ENCODE measurements around the gene SERINC3. TPM values are rescaled to one million over a fixed set of nuclear protein-coding genes. Genes with fewer than 3 reads are reported as not detected.
A peak's percentile ranks its signal among the peaks of the same experiment; 100 is the strongest.
"Not testable (repeated sequence)": the region's sequence is repeated elsewhere in the genome, so short reads cannot be mapped to it uniquely, and the experiment has no call there.

SERINC3 gene
- total RNA-seq, 3 donors from 2014 or later: 34.6 to 44.1 (median 37.9) TPM

GRCh38 chr20:44475372-44475693, 46.5 kb downstream of the SERINC3 start:
- H3K36me3 Mint-ChIP-seq (ENCODE audit: insufficient read depth): no peaks in the 10 kb centered on the region
- H3K4me3 Mint-ChIP-seq: peak overlapping the region; percentile 95
- H3K4me1 Mint-ChIP-seq (ENCODE audit: low read depth): peaks cover 25% of the 10 kb centered on the region
- no peaks in the 10 kb centered on the region for H3K9me3 Mint-ChIP-seq
- DNase-seq (no peak), ATAC-seq (no peak)
- no peaks in the 10 kb centered on the region for H3K27me3 Mint-ChIP-seq (ENCODE audit: low read depth)

DNA sequence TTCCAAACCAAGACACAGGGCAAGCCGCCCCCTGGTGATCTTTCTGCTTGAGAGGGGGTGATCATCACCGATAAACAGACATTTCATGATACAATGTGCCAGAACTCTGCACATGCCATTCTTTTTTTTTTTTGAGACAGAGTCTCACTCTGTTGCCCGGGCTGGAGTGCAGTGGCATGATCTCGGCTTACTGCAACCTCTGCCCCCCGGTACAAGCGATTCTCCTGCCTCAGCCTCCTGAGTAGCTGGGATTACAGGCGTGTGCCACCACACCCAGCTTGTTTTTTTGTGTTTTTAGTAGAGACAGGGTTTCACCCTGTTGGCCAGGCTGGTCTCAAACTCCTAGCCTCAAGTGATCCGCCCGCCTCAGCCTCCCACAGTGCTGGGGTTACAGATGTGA, 49.6 kb downstream of the SERINC3 start:
- not testable (repeated sequence) for ATAC-seq

DNA sequence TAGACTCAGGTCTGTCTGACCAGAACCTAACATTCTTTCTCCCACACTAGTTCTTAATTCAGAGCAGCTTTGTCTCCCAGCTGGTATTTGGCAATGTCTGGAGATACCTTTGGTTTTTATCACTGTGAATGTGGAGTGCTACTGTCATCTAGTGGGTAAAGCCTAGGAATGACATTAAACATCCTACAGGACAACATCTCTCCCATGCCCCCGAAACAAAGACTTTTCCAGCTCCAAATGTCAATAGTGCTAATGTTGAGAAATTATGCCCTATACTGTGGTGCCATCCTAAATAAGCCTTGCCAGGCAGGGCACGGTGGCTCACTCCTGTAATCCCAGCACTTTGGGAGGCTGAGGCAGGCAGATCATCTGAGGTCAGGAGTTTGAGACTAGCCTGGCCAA, 50.4 kb downstream of the SERINC3 start:
- Mint-ChIP-seq H3K9me3 (no peaks in the 10 kb centered on the region), H3K4me1 (ENCODE audit: low read depth) (peaks cover 14% of the 10 kb centered on the region), H3K4me3 (no peak overlapping the region)

More for the DNA sequence above, 49.6 kb downstream of the SERINC3 start:
- H3K4me3 Mint-ChIP-seq; DNase-seq; H3K36me3 Mint-ChIP-seq (ENCODE audit: insufficient read depth); H3K27me3 Mint-ChIP-seq (ENCODE audit: low read depth); H3K9me3 Mint-ChIP-seq: not testable (repeated sequence)
- H3K4me1 Mint-ChIP-seq (ENCODE audit: low read depth): peaks cover 22% of the 10 kb centered on the region

DNA sequence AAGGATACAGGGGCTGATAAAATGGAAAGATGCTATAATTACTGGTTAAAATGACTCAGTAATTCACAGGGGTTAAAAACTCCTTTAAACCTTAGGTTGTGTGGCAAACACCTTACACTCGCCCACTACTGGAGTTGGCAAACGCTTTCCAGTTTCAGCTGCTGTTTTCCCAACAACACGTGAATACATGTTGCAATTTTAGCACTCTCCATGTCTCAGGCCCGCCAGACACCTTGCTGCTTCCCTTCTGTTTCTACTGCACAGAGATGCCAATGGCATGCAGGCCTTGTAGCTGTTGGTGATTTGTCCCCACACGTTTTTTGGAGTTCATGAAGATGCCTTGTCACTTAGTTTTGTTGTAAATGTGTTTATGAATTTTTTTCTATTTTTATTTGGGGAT, 51.5 kb downstream of the SERINC3 start:
- H3K9me3 Mint-ChIP-seq: no peaks in the 10 kb centered on the region
- ATAC-seq: no peak
- peaks cover 2% of the 10 kb centered on the region for H3K27me3 Mint-ChIP-seq (ENCODE audit: low read depth)
- DNase-seq: no peak
- peaks cover 4% of the 10 kb centered on the region for H3K4me1 Mint-ChIP-seq (ENCODE audit: low read depth)
- H3K36me3 Mint-ChIP-seq (ENCODE audit: insufficient read depth): no peaks in the 10 kb centered on the region
- no peak overlapping the region for H3K4me3 Mint-ChIP-seq

More for the DNA sequence above, 50.4 kb downstream of the SERINC3 start:
- ATAC-seq (no peak), DNase-seq (no peak)
- Mint-ChIP-seq H3K27me3 (ENCODE audit: low read depth) (peaks cover under 1% of the 10 kb centered on the region), H3K36me3 (ENCODE audit: insufficient read depth) (no peaks in the 10 kb centered on the region)

DNA sequence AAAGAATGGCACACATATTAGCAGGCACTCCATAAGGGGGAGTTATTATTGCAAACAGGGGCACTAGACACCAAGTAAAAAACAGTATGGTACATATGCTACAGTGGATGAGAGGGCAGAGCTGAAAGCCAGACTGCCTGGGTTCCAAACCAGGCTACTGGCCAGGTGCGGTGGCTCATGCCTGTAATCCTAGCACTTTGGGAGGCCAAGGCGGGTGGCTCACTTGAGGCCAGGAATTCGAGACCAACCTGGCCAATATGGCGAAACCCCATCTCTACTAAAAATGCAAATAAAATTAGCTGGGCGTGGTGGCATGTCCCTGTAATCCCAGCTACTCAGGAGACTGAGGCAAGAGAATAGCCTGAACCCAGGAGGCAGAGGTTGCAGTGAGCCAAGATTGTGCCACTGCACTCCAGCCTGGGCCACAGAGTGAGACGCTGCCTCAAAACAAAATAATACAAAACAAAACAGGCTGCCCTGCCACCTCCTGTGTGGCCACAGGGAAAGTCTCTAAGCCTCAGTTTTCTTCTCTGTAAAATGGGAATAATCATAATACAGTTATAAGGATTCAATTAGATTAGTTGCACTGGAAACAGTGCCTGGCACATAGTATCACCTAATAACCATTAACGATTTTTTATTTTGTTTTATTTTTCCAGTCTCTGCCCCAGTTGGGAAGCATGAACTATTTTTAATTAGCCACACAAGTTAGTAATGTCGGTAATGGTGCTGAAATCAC, 53.7 kb downstream of the SERINC3 start:
- Mint-ChIP-seq H3K4me3 (no peak overlapping the region), H3K4me1 (ENCODE audit: low read depth) (no peaks in the 10 kb centered on the region), H3K36me3 (ENCODE audit: insufficient read depth) (no peaks in the 10 kb centered on the region), H3K9me3 (no peaks in the 10 kb centered on the region), H3K27me3 (ENCODE audit: low read depth) (peaks cover 2% of the 10 kb centered on the region)
- DNase-seq (no peak), ATAC-seq (no peak)

DNA sequence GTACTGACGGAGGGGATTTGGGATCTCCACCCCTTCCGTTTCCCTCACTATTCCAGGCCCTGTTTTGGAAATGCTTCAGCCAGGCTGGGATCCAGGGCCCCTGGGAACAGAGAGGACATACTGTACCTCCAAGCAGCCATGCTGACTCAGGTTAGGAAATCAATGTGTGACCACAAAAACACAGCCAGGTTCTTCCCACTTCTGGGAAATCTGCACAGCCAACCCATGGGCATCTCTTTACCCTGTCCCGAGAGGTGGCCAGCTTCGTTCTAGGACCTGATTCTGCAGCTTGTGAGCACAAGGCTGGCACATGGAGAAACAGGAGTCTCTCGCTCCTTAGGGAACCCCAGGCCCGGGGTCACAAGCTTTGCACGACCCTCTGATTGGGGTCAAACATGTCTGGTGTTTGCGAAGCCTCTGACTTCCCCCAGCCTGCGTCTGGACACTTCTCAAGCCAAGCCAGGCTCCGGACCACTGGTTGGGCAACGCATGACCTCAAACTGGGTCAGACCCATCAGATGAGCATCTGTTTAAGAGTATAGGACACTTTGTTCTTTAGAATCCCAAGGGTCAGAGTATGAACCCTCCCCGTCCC, 54.5 kb downstream of the SERINC3 start:
- DNase-seq (no peak), ATAC-seq (no peak)
- H3K36me3 Mint-ChIP-seq (ENCODE audit: insufficient read depth): no peaks in the 10 kb centered on the region
- H3K4me1 Mint-ChIP-seq (ENCODE audit: low read depth): no peaks in the 10 kb centered on the region
- no peaks in the 10 kb centered on the region for H3K9me3 Mint-ChIP-seq
- peaks cover 4% of the 10 kb centered on the region for H3K27me3 Mint-ChIP-seq (ENCODE audit: low read depth)
- no peak overlapping the region for H3K4me3 Mint-ChIP-seq

- no peaks in the 10 kb centered on the region for H3K36me3 Mint-ChIP-seq (ENCODE audit: insufficient read depth)
- H3K4me1 Mint-ChIP-seq (ENCODE audit: low read depth): no peaks in the 10 kb centered on the region
- no peak overlapping the region for H3K4me3 Mint-ChIP-seq
- peaks cover 4% of the 10 kb centered on the region for H3K27me3 Mint-ChIP-seq (ENCODE audit: low read depth)
- H3K9me3 Mint-ChIP-seq: no peaks in the 10 kb centered on the region
- DNase-seq (no peak), ATAC-seq (no peak)
Observed at GRCh38 chr20:44465001-44465560, 56.8 kb downstream of the SERINC3 start.

DNA sequence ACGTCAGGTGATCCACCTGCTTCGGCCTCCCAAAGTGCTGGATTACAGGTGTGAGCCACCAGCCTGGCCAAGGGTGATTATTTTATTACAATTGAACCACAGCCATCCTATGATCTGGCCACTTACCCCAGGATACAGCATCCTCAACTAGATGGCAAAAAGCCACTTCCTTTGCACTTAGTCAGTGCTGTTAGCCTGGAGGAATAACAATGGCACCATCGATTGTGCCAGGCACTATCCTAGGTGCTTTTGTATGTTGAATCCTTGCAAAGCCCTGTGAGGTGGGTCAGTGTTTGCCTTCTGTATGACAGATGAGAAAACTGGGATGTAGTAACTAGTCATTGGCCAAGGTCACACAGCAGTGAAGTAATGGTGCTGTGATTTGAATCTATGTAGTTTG, 57.4 kb downstream of the SERINC3 start:
- Mint-ChIP-seq H3K9me3 (no peaks in the 10 kb centered on the region), H3K4me3 (no peak overlapping the region), H3K27me3 (ENCODE audit: low read depth) (peaks cover 4% of the 10 kb centered on the region), H3K4me1 (ENCODE audit: low read depth) (no peaks in the 10 kb centered on the region), H3K36me3 (ENCODE audit: insufficient read depth) (no peaks in the 10 kb centered on the region)
- no peak for ATAC-seq
- no peak for DNase-seq

GRCh38 chr20:44463466-44463865, 58.4 kb downstream of the SERINC3 start:
- H3K36me3 Mint-ChIP-seq (ENCODE audit: insufficient read depth): no peaks in the 10 kb centered on the region
- H3K4me3 Mint-ChIP-seq: no peak overlapping the region
- H3K9me3 Mint-ChIP-seq: no peaks in the 10 kb centered on the region
- no peak for DNase-seq
- no peaks in the 10 kb centered on the region for H3K4me1 Mint-ChIP-seq (ENCODE audit: low read depth)
- peaks cover 4% of the 10 kb centered on the region for H3K27me3 Mint-ChIP-seq (ENCODE audit: low read depth)
- no peak for ATAC-seq

DNA sequence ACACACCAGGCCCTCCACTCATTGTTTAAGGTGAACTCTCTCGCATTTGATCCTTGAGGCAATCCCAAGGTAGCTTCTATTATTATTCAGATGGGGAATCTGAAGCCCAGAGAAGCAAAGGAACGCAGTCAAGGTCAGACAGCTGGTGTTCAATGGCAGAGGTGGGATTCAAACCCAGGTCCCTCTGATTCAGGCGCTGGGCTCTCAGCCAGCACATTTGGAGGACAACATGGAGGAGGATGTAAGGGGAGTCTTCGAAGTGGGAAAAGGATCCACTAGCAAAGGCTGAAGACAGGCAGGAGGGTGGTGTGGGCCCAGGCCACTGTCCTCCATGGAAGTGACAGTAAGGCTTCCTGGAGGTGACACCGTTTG, 60.1 kb downstream of the SERINC3 start:
- Mint-ChIP-seq H3K27me3 (ENCODE audit: low read depth) (peaks cover 4% of the 10 kb centered on the region), H3K36me3 (ENCODE audit: insufficient read depth) (no peaks in the 10 kb centered on the region), H3K4me3 (no peak overlapping the region), H3K9me3 (no peaks in the 10 kb centered on the region), H3K4me1 (ENCODE audit: low read depth) (no peaks in the 10 kb centered on the region)
- DNase-seq (no peak), ATAC-seq (no peak)

DNA sequence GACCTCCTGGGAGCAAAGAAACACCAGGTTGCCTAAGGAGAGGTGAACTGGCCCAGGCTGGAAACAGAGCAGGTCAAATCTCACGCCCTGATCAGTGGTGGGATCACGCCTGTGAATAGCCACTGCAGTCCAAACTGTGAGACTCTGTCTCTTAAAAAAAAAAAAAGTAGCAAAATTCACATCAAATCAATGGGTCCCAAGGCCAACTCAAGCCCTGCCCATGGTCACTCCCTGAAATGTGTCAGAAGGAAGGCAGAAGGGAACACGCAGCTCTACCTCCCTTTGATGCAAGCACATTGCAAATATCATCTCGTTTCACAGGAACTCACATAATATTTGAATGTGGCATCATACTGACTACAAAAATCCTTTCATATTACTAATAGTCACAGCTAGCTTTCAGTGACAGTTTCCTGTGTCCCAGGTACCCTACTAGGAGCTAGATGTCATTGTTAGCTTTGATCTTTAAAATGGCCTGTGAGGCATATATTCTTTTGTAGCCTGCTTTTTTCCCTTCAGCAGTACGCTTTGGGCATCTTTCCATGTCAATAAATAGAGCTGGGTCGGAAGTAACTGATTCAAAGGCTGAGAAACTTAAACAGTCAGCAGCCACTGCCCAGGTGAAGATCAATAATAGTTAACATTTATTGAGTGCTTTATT, 60.6 kb downstream of the SERINC3 start:
- H3K36me3 Mint-ChIP-seq (ENCODE audit: insufficient read depth): no peaks in the 10 kb centered on the region
- no peaks in the 10 kb centered on the region for H3K9me3 Mint-ChIP-seq
- ATAC-seq: no peak
- H3K4me3 Mint-ChIP-seq: no peak overlapping the region
- peaks cover 2% of the 10 kb centered on the region for H3K27me3 Mint-ChIP-seq (ENCODE audit: low read depth)
- H3K4me1 Mint-ChIP-seq (ENCODE audit: low read depth): no peaks in the 10 kb centered on the region
- no peak for DNase-seq

- DNase-seq: no peak
- Mint-ChIP-seq H3K9me3 (no peaks in the 10 kb centered on the region), H3K36me3 (ENCODE audit: insufficient read depth) (no peaks in the 10 kb centered on the region), H3K4me1 (ENCODE audit: low read depth) (no peaks in the 10 kb centered on the region), H3K4me3 (no peak overlapping the region), H3K27me3 (ENCODE audit: low read depth) (peaks cover 2% of the 10 kb centered on the region)
- ATAC-seq: no peak
Observed at GRCh38 chr20:44460795-44461141, 61.1 kb downstream of the SERINC3 start.

DNA sequence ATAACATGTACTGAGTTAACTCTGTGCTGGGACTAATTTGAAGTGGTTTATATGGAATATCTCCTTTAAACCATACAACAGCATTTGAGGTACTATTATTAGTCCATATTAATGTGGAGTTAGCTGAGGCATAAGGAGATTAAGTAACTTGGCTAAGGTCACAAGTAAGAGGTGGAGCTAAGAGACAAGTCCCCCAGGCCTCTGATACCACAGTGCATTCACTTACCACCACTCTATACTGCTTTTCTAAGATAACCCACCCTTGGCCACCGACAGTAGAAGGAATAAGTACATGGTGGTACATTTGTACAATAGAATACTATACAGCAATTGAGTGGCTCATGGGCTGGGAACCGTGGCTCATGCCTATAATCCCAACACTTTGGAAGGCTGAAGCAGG, 62.6 kb downstream of the SERINC3 start:
- H3K9me3 Mint-ChIP-seq: no peaks in the 10 kb centered on the region
- no peaks in the 10 kb centered on the region for H3K36me3 Mint-ChIP-seq (ENCODE audit: insufficient read depth)
- ATAC-seq: no peak

DNA sequence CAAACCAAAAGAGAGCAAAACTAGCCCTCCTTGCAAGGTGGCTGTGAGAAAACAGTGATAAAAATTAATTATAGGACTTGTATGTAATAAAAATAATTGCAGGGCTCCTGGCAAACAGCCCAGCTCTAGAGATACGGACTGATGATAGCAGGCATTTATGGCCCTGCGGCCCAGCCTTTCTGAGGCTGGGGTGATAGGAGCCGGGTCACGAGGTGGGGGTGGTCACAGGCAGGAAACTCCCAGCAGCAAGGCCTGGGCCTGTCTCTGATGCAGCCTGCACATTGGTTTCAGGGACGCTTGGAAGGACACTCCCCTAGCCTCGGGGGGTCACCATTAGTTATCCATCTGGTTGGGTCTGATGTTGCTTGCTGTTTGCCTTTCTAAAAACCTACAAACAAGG, 64.9 kb downstream of the SERINC3 start:
- no peaks in the 10 kb centered on the region for H3K9me3 Mint-ChIP-seq
- peaks cover 3% of the 10 kb centered on the region for H3K27me3 Mint-ChIP-seq (ENCODE audit: low read depth)
- DNase-seq (no peak), ATAC-seq (no peak)
- H3K36me3 Mint-ChIP-seq (ENCODE audit: insufficient read depth): no peaks in the 10 kb centered on the region
- no peaks in the 10 kb centered on the region for H3K4me1 Mint-ChIP-seq (ENCODE audit: low read depth)
- no peak overlapping the region for H3K4me3 Mint-ChIP-seq

More for the DNA sequence above, 62.6 kb downstream of the SERINC3 start:
- Mint-ChIP-seq H3K4me1 (ENCODE audit: low read depth) (no peaks in the 10 kb centered on the region), H3K27me3 (ENCODE audit: low read depth) (peaks cover 2% of the 10 kb centered on the region), H3K4me3 (no peak overlapping the region)
- no peak for DNase-seq

- DNase-seq (no peak), ATAC-seq (no peak)
- no peaks in the 10 kb centered on the region for H3K9me3 Mint-ChIP-seq
Observed at GRCh38 chr20:44456611-44457010, 65.3 kb downstream of the SERINC3 start.

More at GRCh38 chr20:44456611-44457010, 65.3 kb downstream of the SERINC3 start:
- Mint-ChIP-seq H3K4me1 (ENCODE audit: low read depth) (no peaks in the 10 kb centered on the region), H3K36me3 (ENCODE audit: insufficient read depth) (no peaks in the 10 kb centered on the region), H3K4me3 (no peak overlapping the region), H3K27me3 (ENCODE audit: low read depth) (peaks cover 3% of the 10 kb centered on the region)
